Mucosa of descending colon (tissue), 3 donors: Measurements from ENCODE around the gene C19orf38. TPM values are rescaled to one million over a fixed set of nuclear protein-coding genes. Genes with fewer than 3 reads are reported as not detected.
"Not testable (repeated sequence)": the region's sequence is repeated elsewhere in the genome, so short reads cannot be mapped to it uniquely, and the experiment has no call there.

Source experiments
- ATAC-seq: fragments of 200-7000 bp; cut with Tn5 transposase; one replicate; pipeline ENCODE4 v1.9.1; 2020; ENCODE audit warnings: mild to moderate bottlenecking, moderate library complexity
- DNase-seq, 3 donors: peaks; one replicate each; pipeline ENCODE4 v3.0.0-alpha.2; 2020
- H3K36me3 ChIP-seq: fragments of 200-600 bp; one replicate; pipeline ENCODE4 v1.8.0; 2021; ENCODE audit warnings: low read depth, mild to moderate bottlenecking
- H3K4me1 ChIP-seq: fragments of 200-600 bp; one replicate; pipeline ENCODE4 v1.8.0; 2021; ENCODE audit warnings: low read depth, mild to moderate bottlenecking
- H3K4me3 ChIP-seq: fragments of 200-600 bp; one replicate; pipeline ENCODE4 v1.8.0; 2021; ENCODE audit warnings: mild to moderate bottlenecking
- H3K9me3 ChIP-seq: fragments of 200-600 bp; one replicate; pipeline ENCODE4 v1.8.0; 2021; ENCODE audit warnings: mild to moderate bottlenecking
- intact Hi-C, 2 donors: fragments of 100-400 bp; cut with DNase I in 1 of 2; cut with micrococcal nuclease in 1 of 2; formaldehyde crosslinking; loops; one replicate each; pipeline versions ENCODE4 v1.11.0 to v1.11.1; 2022; cut with DNase I, micrococcal nuclease
- total RNA-seq, 3 donors: library from RNA; stranded (reverse); fragmentation: NEBNext Ultra II Directional in 2 of 3; extraction: Animal tissue kit (Norgen Biotek cat#: 25700) in 2 of 3; gene quantifications; one replicate each; pipeline versions ENCODE4 v1.2.1 to v1.2.4, GENCODE V29; 2021 to 2023
- TF ChIP-seq, protein P1 (sequence below): fragments of 200-600 bp; IDR thresholded peaks from one replicate; pipeline ENCODE4 v1.8.0; 2022; ENCODE audit warnings: antibody characterized with exemption, mild to moderate bottlenecking
- donor health status: DM: no; HTN: no; CAD: no; lungs with moderate emphysema.
- donor health status: DM: no; HTN: no; CAD: no.
- donor health status: DM: no; HTN: yes; CAD: no.

C19orf38 gene
- total RNA-seq, 3 donors from 2014 or later: 0.64 to 1.9 (median 0.73) TPM

- ATAC-seq (peak; percentile 76), DNase-seq (peak in 1 of 3 donors; percentile 49)
- intact Hi-C loops: no loop called here
- Histone ChIP-seq H3K4me3 (no peak overlapping the region), H3K36me3 (no peaks in the 10 kb centered on the region), H3K4me1 (no peaks in the 10 kb centered on the region), H3K9me3 (no peaks in the 10 kb centered on the region)
- TF ChIP-seq, protein P1, sequence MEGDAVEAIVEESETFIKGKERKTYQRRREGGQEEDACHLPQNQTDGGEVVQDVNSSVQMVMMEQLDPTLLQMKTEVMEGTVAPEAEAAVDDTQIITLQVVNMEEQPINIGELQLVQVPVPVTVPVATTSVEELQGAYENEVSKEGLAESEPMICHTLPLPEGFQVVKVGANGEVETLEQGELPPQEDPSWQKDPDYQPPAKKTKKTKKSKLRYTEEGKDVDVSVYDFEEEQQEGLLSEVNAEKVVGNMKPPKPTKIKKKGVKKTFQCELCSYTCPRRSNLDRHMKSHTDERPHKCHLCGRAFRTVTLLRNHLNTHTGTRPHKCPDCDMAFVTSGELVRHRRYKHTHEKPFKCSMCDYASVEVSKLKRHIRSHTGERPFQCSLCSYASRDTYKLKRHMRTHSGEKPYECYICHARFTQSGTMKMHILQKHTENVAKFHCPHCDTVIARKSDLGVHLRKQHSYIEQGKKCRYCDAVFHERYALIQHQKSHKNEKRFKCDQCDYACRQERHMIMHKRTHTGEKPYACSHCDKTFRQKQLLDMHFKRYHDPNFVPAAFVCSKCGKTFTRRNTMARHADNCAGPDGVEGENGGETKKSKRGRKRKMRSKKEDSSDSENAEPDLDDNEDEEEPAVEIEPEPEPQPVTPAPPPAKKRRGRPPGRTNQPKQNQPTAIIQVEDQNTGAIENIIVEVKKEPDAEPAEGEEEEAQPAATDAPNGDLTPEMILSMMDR: no peak
Observed at GRCh38 chr19:10855879-10856522, 7.8 kb downstream of the C19orf38 start.

DNA sequence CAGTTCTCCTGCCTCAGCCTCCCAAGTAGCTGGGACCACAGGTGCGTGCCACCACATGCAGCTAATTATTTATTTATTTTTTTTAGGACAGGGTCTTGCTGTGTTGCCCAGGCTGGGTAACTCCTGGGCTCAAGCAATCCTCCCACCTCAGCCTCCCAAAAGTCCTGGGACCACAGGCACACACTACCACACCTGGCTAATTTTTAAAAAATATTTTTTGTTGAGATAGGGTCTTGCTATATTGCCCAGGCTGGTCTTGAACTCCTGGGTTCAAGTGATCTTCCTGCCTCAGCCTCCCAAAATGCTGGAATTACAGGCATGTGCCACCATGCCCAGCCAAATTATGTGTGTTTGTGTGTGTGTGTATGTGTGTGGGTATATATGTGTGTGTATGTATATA lies 8.7 kb downstream of the C19orf38 start:
- ATAC-seq, H3K9me3 ChIP-seq, H3K4me1 ChIP-seq, H3K4me3 ChIP-seq, H3K36me3 ChIP-seq, intact Hi-C loops, DNase-seq: not testable (repeated sequence)

DNA sequence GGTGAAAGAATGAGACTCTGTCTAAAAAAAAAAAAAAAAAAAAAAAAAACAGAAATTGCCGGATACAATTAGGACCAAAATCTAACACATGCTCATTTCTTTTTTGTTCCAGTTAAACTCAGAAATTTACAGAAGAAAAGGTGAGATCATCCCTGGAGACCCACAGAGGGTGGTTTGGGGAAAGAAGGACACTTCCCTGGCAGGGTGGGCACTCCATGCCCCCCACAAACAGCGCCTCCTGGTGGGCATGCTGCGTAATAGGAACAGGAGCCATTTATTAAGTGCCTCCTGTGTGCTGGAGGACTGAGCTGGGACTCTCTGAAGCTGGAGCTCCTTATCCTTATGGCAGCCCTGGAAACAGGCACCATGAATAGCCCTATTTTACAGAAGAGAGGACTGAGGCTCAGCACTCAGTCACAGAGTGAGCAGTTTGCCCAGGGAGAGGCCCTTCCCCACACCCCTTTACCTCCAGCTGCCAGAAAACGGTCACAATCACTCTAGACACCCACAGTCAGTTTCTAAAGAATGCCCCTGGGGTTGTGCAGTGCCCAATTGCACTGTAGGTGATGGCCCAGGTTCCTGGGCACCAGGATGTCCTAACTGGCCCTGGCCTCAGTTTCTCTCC lies 10.1 kb downstream of the C19orf38 start:
- TF ChIP-seq, protein P1: no peak
- DNase-seq (no peak), ATAC-seq (no peak)
- Histone ChIP-seq H3K36me3 (no peaks in the 10 kb centered on the region), H3K4me3 (no peak overlapping the region), H3K4me1 (no peaks in the 10 kb centered on the region), H3K9me3 (no peaks in the 10 kb centered on the region)
- intact Hi-C loops: no loop called here

GRCh38 chr19:10861103-10861651 lies 13.0 kb downstream of the C19orf38 start:
- Histone ChIP-seq H3K9me3 (no peaks in the 10 kb centered on the region), H3K36me3 (no peaks in the 10 kb centered on the region), H3K4me3 (no peak overlapping the region), H3K4me1 (no peaks in the 10 kb centered on the region)
- TF ChIP-seq, protein P1: no peak
- ATAC-seq: peak; percentile 64
- intact Hi-C loops: loop anchor here in 1 of 2 donors (10.0 kb wide), 1 partner anchor 146 kb away; the partner anchor contains the start of gene DNM2
- DNase-seq: peak in 2 of 3 donors; percentile 49 to 55

GRCh38 chr19:10862561-10863106 lies 14.4 kb downstream of the C19orf38 start:
- Histone ChIP-seq H3K4me3 (no peak overlapping the region), H3K4me1 (no peaks in the 10 kb centered on the region), H3K36me3 (no peaks in the 10 kb centered on the region), H3K9me3 (no peaks in the 10 kb centered on the region)
- DNase-seq (no peak), ATAC-seq (no peak)
- intact Hi-C loops: loop anchor here in 1 of 2 donors (10.0 kb wide), 1 partner anchor 148 kb away; the partner anchor contains the start of gene DNM2
- TF ChIP-seq, protein P1: no peak
